GM12891 (cell line): Measurements from ENCODE around the gene PDZK1IP1.

Experiments used
- DNase-seq: peaks from one replicate; pipeline ENCODE4 v3.0.0; 2011; ENCODE audit warnings: low spot score; ENCODE audit not compliant: insufficient read length
- FAIRE-seq: peaks from 2 replicates; lab custom pipeline; 2011; peaks lifted over from hg19 to GRCh38; lab: Jason Lieb, UNC
- PAX5 ChIP-seq: IDR thresholded peaks from 2 replicates; pipeline ENCODE4 v1.6.1; 2011; ENCODE audit warnings: low read length, moderate library complexity, mild to moderate bottlenecking; ENCODE audit not compliant: insufficient read depth, severe bottlenecking
- POLR2A ChIP-seq: IDR thresholded peaks from 2 replicates; pipeline ENCODE4 v1.6.1; 2011; ENCODE audit warnings: low read depth, low read length, control low read depth
- POLR2AphosphoS5 ChIP-seq: IDR thresholded peaks from 2 replicates; pipeline ENCODE4 v1.6.1; 2011; ENCODE audit warnings: low read depth, low read length, control low read depth
- POU2F2 ChIP-seq: IDR thresholded peaks from 2 replicates; pipeline ENCODE4 v1.6.1; 2011; ENCODE audit warnings: low read depth, mild to moderate bottlenecking, control low read depth, low read length, moderate library complexity
- SPI1 ChIP-seq: IDR thresholded peaks from 2 replicates; pipeline ENCODE4 v1.6.1; 2011; ENCODE audit warnings: low read depth, low read length, control low read depth
- TAF1 ChIP-seq: IDR thresholded peaks from 2 replicates; pipeline ENCODE4 v1.6.1; 2011; ENCODE audit warnings: low read depth, low read length, control low read depth

PDZK1IP1 gene

GRCh38 chr1:47181955-47182675 lies 7.7 kb downstream of the PDZK1IP1 start:
- no peak for TF ChIP-seq SPI1
- TF ChIP-seq POLR2AphosphoS5, result no peak
- no peak for TF ChIP-seq TAF1
- no peak for TF ChIP-seq POLR2A
- no peak for TF ChIP-seq PAX5
- no peak for TF ChIP-seq POU2F2
- no peak for FAIRE-seq
- DNase-seq, result no peak

GRCh38 chr1:47181095-47181954 lies 8.5 kb downstream of the PDZK1IP1 start:
- DNase-seq (no peak), FAIRE-seq (no peak)
- TF ChIP-seq PAX5 (no peak), POU2F2 (no peak), POLR2AphosphoS5 (no peak), TAF1 (no peak), SPI1 (no peak), POLR2A (no peak)

DNA sequence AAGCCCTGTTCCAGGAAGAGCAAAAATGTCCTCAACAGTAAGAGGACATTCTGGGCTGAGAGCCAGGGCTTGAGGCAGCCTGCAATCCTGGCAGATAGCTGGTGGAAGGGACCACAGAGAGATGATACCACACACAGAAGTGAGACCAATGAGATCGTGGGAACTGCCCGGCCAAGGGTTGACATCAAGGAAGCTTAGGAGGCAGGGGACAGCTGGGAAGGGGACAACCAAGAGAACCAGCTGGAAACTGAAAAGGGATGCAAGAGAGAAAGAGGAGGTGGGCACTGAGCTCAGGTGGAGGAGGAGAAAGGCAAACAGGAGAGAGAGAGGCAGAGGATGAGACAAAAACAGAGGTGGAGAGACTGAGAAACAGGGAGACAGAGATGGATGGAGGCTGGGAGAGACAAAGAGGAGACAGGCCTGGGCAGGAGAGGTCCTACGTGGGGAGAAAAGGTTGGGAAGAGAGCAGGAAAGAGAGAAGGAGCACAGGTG lies 9.2 kb downstream of the PDZK1IP1 start:
- TF ChIP-seq POLR2A (no peak), SPI1 (no peak), PAX5 (no peak), TAF1 (no peak), POU2F2 (no peak), POLR2AphosphoS5 (no peak)
- DNase-seq (no peak), FAIRE-seq (no peak)

DNA sequence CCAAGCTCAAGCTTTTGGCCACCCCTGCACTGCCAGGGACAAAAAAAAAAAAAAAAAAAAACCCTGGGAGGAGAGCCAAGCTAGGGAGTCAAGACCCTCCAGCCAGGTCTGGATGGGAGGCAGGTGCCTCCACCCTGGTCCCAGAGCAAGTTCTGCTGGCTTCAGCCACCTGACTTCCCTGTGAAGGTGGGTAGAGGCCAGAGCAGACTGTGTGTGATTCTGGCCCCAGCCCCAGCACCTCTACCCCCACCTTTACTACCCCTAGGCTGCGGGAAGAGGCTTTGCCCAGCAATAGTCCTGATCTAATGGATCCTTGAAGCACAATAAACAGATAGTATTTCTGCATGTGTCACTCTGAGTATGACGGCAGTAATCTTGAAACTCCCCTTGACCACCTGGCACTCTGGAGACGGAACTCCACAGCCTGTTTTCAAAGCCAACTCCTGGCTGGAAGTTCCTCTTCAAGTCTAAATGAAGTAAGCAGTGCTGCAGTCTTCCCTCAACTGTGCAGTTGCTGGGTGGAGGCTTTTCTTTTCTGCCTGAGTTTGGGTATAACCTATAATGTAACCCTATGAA lies 9.8 kb downstream of the PDZK1IP1 start:
- no peak for TF ChIP-seq POLR2A
- no peak for TF ChIP-seq SPI1
- TF ChIP-seq PAX5, result no peak
- TF ChIP-seq POLR2AphosphoS5, result no peak
- TF ChIP-seq POU2F2, result no peak
- FAIRE-seq, result no peak
- no peak for DNase-seq

GRCh38 chr1:47179017-47179987 lies 10.5 kb downstream of the PDZK1IP1 start:
- DNase-seq, result peak; percentile 84
- TF ChIP-seq SPI1, result peak; percentile 27; the same call in 1 of the 2 replicates
- peak; percentile 30; the same call in 1 of the 2 replicates for TF ChIP-seq POLR2A
- no peak for TF ChIP-seq POU2F2
- peak; percentile 55; the same call in 1 of the 2 replicates for TF ChIP-seq TAF1
- no peak for TF ChIP-seq POLR2AphosphoS5
- no peak for TF ChIP-seq PAX5
- peak; percentile 91 for FAIRE-seq

DNA sequence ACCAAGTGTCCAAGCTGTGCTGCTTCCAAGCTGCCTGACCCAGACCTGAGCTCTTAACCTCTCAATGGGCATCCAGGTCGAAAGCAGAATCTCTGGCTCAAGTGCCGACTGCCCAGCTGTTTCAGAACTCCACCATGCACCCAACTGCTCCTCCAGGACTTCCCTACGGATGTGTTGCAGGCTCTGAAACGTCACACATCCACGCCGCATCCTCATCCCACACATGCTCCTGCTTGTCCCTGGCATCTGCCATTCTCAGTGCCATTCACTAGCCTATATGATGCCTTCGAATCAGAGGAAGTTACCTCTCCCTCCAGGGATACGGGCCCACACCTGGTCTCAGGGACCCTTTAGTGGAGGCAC lies 11.2 kb downstream of the PDZK1IP1 start:
- TF ChIP-seq POLR2A (no peak), PAX5 (no peak), POU2F2 (no peak), SPI1 (no peak), TAF1 (no peak), POLR2AphosphoS5 (no peak)
- DNase-seq, result no peak
- FAIRE-seq, result no peak

DNA sequence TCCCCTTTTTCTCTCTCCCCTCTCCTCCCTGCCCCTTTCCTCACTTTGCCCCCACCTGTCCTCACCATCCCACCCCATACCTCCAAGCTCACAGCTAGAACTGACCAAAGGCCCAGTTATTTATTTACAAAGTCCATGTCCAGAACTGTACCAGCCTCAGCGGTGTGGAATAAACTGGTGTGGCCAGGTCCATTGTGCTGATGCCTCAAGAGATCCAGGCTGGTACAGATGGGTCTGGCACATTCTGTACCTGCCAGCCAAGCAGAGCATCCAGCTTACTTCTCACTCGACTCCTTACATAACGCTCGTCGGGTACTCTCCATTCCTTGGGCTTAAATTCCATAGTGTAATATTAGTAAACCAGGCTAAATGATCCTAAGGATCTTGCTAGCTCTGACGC lies 11.8 kb downstream of the PDZK1IP1 start:
- TF ChIP-seq POLR2AphosphoS5 (no peak), POLR2A (no peak), POU2F2 (no peak)
- DNase-seq (no peak), FAIRE-seq (no peak)

DNA sequence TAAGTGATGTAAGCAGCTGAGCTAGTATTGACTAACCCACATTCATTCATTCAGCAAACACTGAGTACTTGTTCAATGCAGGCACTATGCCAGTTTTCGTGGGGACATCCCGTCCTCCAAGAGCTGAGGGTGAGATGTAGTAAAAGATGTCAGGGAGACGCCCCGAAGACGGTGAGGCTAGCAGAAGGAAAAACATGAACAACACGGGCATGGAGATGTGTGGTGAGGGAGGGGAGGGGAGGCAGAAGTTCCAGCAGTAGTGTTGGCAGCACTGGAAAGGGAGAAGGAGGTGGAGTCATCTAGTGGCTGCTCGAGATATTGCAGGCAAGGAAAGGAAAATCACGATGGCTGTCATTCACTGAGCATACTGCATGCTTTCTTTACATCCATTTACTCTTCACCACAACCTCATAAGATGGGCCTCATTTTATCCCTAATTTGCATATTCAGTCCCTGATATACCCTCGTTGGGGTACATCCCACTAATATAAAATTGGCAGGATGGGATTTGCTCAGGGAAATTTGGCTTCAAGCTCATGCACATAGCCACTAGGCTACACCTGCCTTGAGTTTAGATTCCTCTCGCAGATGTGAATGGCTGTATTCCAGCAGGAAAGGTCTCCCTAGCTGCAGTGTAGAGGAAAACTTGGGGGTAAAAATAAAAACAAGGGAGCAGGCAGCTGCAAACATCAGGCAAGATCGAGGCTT lies 14.5 kb downstream of the PDZK1IP1 start:
- no peak for TF ChIP-seq TAF1
- TF ChIP-seq SPI1, result no peak
- FAIRE-seq (peak; percentile 83), DNase-seq (no peak)
